SK-N-SH (cell line): ENCODE data around the gene VAMP7. TPM values are rescaled to one million over a fixed set of nuclear protein-coding genes. Genes with fewer than 3 reads are reported as not detected.

ENCODE experiments used
- CTCF ChIA-PET: fragments of 300-600, 350-600 bp; formaldehyde crosslinking; extraction: SDS; loops from one replicate; lab custom pipeline; 2021; lab: Yijun Ruan, JAX
- POLR2A ChIA-PET: fragments of 350-600 bp; sonication (Branson Sonifier 250); formaldehyde crosslinking; extraction: SDS; loops from one replicate; lab custom pipeline; 2020; ENCODE audit warnings: antibody characterized with exemption, inconsistent platforms; lab: Yijun Ruan, JAX
- DNase-seq: peaks from one replicate; pipeline ENCODE4 v3.0.0; 2012
- H2AFZ ChIP-seq: fragments of 200-600 bp; sonication (generic); 2 replicates; pipeline ENCODE4 v1.8.1; 2016; ENCODE audit warnings: antibody characterized with exemption, mild to moderate bottlenecking, low read depth
- H3F3A ChIP-seq: fragments of 200-600 bp; sonication (generic); replicated peaks from 2 replicates; pipeline ENCODE3; 2016; ENCODE audit warnings: antibody characterized with exemption, mild to moderate bottlenecking; ENCODE audit not compliant: insufficient read depth
- H3K27ac ChIP-seq, 2 experiments: fragments of 200-500 bp in 1 of 2; fragments of 200-600 bp in 1 of 2; sonication (Bioruptor generic) in 1 of 2; sonication (generic), shearing (Covaris generic) in 1 of 2; 2 replicates each; pipeline versions ENCODE4 v1.5.1 to v1.6.1; 2014 to 2016; ENCODE audit warnings: low read depth in 2 of 2, inconsistent platforms in 1 of 2, low read length in 1 of 2, mild to moderate bottlenecking in 1 of 2, mixed read lengths in 1 of 2
- H3K27me3 ChIP-seq: fragments of 200-600 bp; sonication (generic), shearing (Covaris generic); 2 replicates; pipeline ENCODE4 v1.6.1; 2016; ENCODE audit warnings: mixed run types; ENCODE audit not compliant: insufficient read depth
- H3K36me3 ChIP-seq, 2 experiments: fragments of 200-500 bp in 1 of 2; fragments of 200-600 bp in 1 of 2; sonication (Bioruptor generic) in 1 of 2; sonication (generic) in 1 of 2; replicated peaks in 1 of 2; 2 replicates each; pipeline versions ENCODE3 to v1.5.1; 2014 to 2016; ENCODE audit warnings: low read length in 1 of 2, mild to moderate bottlenecking in 1 of 2; ENCODE audit not compliant: insufficient read depth in 2 of 2, control insufficient read depth in 1 of 2
- H3K4me1 ChIP-seq, 2 experiments: fragments of 200-500 bp in 1 of 2; fragments of 200-600 bp in 1 of 2; sonication (Bioruptor generic) in 1 of 2; sonication (generic), shearing (Covaris generic) in 1 of 2; 2 replicates each; pipeline versions ENCODE4 v1.5.1 to v1.6.1; 2014 to 2016; ENCODE audit warnings: low read depth in 1 of 2, low read length in 1 of 2, mixed run types in 1 of 2; ENCODE audit not compliant: insufficient read depth in 2 of 2, control insufficient read depth in 1 of 2
- H3K4me2 ChIP-seq: fragments of 200-600 bp; sonication (generic), shearing (Covaris generic); 2 replicates; pipeline ENCODE4 v1.6.1; 2017; ENCODE audit warnings: mixed run types
- H3K4me3 ChIP-seq, 2 experiments: fragments of 200-500 bp in 1 of 2; fragments of 200-600 bp in 1 of 2; sonication (Bioruptor generic) in 1 of 2; sonication (generic), shearing (Covaris generic) in 1 of 2; 2 replicates each; pipeline versions ENCODE4 v1.5.1 to v1.8.1; 2014 to 2016; ENCODE audit warnings: low read depth in 2 of 2, inconsistent platforms in 1 of 2, low read length in 1 of 2, mild to moderate bottlenecking in 1 of 2, mixed read lengths in 1 of 2, moderate library complexity in 1 of 2
- H3K79me2 ChIP-seq: fragments of 200-600 bp; sonication (generic); 2 replicates; pipeline ENCODE4 v1.8.1; 2017; ENCODE audit warnings: mild to moderate bottlenecking; ENCODE audit not compliant: insufficient read depth
- H3K9ac ChIP-seq: fragments of 200-600 bp; sonication (generic); 2 replicates; pipeline ENCODE4 v1.6.1; 2017; ENCODE audit warnings: mixed run types
- H3K9me2 ChIP-seq: fragments of 200-600 bp; sonication (generic); 2 replicates; pipeline ENCODE4 v1.6.1; 2017; ENCODE audit warnings: mixed run types
- H3K9me3 ChIP-seq: fragments of 200-600 bp; sonication (generic); 2 replicates; pipeline ENCODE4 v1.6.1; 2017; ENCODE audit warnings: mixed run types, mild to moderate bottlenecking, moderate library complexity
- H4K20me1 ChIP-seq: fragments of 200-600 bp; sonication (generic); 2 replicates; pipeline ENCODE4 v1.6.1; 2017; ENCODE audit warnings: mild to moderate bottlenecking, mixed run types; ENCODE audit not compliant: insufficient read depth
- CTCF ChIP-seq: fragments of 200-600 bp; sonication (generic); IDR thresholded peaks from 2 replicates; pipeline ENCODE4 v1.6.1; 2017; ENCODE audit warnings: antibody characterized with exemption, mild to moderate bottlenecking, moderate library complexity
- ELF1 ChIP-seq: IDR thresholded peaks from 2 replicates; pipeline ENCODE4 v1.4.0; 2012
- EP300 ChIP-seq, 2 experiments: IDR thresholded peaks; 2 replicates each; pipeline versions ENCODE4 v1.4.0 to v1.6.1; 2012; ENCODE audit warnings: borderline replicate concordance in 1 of 2, low read depth in 1 of 2, low read length in 1 of 2
- FOXJ3 ChIP-seq: sonication (generic); formaldehyde crosslinking; IDR thresholded peaks from 2 replicates; pipeline ENCODE4 v1.5.1; 2020; ENCODE audit warnings: mild to moderate bottlenecking, missing genetic modification reagents
- FOXM1 ChIP-seq: IDR thresholded peaks from 2 replicates; pipeline ENCODE4 v1.4.0; 2012; ENCODE audit warnings: low read depth, mild to moderate bottlenecking
- GABPA ChIP-seq: IDR thresholded peaks from 2 replicates; pipeline ENCODE4 v1.4.0; 2012; ENCODE audit warnings: low read depth, mild to moderate bottlenecking
- MXI1 ChIP-seq: IDR thresholded peaks from 2 replicates; pipeline ENCODE4 v1.6.1; 2012; ENCODE audit warnings: mild to moderate bottlenecking, low read depth, low read length, improper control_type of control experiment
- NFIC ChIP-seq: IDR thresholded peaks from 2 replicates; pipeline ENCODE4 v1.4.0; 2012; ENCODE audit warnings: borderline replicate concordance
- NRF1 ChIP-seq: IDR thresholded peaks from 2 replicates; pipeline ENCODE4 v1.6.1; 2012; ENCODE audit warnings: low read depth, mild to moderate bottlenecking, low read length
- RAD21 ChIP-seq: IDR thresholded peaks from 2 replicates; pipeline ENCODE4 v1.6.1; 2012; ENCODE audit warnings: mild to moderate bottlenecking, low read length
- REST ChIP-seq: IDR thresholded peaks from 2 replicates; pipeline ENCODE4 v1.6.1; 2012; ENCODE audit warnings: mild to moderate bottlenecking, low read depth, low read length, moderate library complexity
- TAF1 ChIP-seq: IDR thresholded peaks from 2 replicates; pipeline ENCODE4 v1.6.1; 2012; ENCODE audit warnings: low read depth, mild to moderate bottlenecking, low read length, moderate library complexity, borderline replicate concordance
- USF2 ChIP-seq: fragments of 150-350 bp; IDR thresholded peaks from 2 replicates; pipeline ENCODE4 v1.6.1; 2017; ENCODE audit warnings: antibody characterized with exemption, low read length, low read depth, borderline replicate concordance
- WGBS: methylation state at CpG from one replicate; pipeline ENCODE4 v1.1.6; 2017; ENCODE audit warnings: low lambda C conversion rate; 5-methylcytosine and 5-hydroxymethylcytosine counted together
- polyA plus RNA-seq, 3 experiments: library from polyadenylated mRNA; depleted of rRNA; stranded (reverse); fragments of >200 nt; gene quantifications; 2 replicates each; pipeline ENCODE4 v1.2.3, GENCODE V29; 2012

VAMP7 gene
- polyA plus RNA-seq, 1 of the 3 experiments (the other 2 are of a cell fraction), result 23.9 TPM

GRCh38 chrX:155857561-155857960, 23.6 kb upstream of the VAMP7 start:
- POLR2A ChIA-PET, result no interaction called here
- no peak overlapping the region for H3K4me3 ChIP-seq
- no peaks in the 10 kb centered on the region for H3F3A ChIP-seq
- no peaks in the 10 kb centered on the region for H3K27me3 ChIP-seq
- TF ChIP-seq RAD21 (peak; percentile 47), EP300 (IDR thresholded peaks at IDR 0.05; ENCODE audit: borderline replicate concordance in 1 of 2, low read depth in 1 of 2, low read length in 1 of 2) (no peak), MXI1 (no peak), CTCF (peak; percentile 49), NRF1 (no peak), REST (no peak), TAF1 (no peak), FOXM1 (no peak), USF2 (no peak), ELF1 (no peak), GABPA (no peak)
- H4K20me1 ChIP-seq, result no peaks in the 10 kb centered on the region
- H3K9me2 ChIP-seq, result no peaks in the 10 kb centered on the region
- H3K27ac ChIP-seq, result no peak overlapping the region
- WGBS, result 0% methylated on average over 1 of the region's 1 CpG
- H3K9me3 ChIP-seq, result no peaks in the 10 kb centered on the region
- H3K79me2 ChIP-seq, result no peaks in the 10 kb centered on the region
- H3K4me2 ChIP-seq, result no peak overlapping the region
- H3K9ac ChIP-seq, result no peak overlapping the region
- DNase-seq, result peak; percentile 9
- H2AFZ ChIP-seq, result no peak overlapping the region
- CTCF ChIA-PET, result no interaction called here
- H3K36me3 ChIP-seq, result no peaks in the 10 kb centered on the region
- H3K4me1 ChIP-seq, result no peaks in the 10 kb centered on the region

GRCh38 chrX:155864655-155865054, 16.5 kb upstream of the VAMP7 start:
- no peaks in the 10 kb centered on the region for H3K4me1 ChIP-seq
- DNase-seq, result peak; percentile 36
- H3K79me2 ChIP-seq, result no peaks in the 10 kb centered on the region
- no peaks in the 10 kb centered on the region; the same call in 1 of the 2 replicates for H3K27me3 ChIP-seq
- ChIA-PET POLR2A (no interaction called here), CTCF (no interaction called here)
- H3K4me3 ChIP-seq, result no peak overlapping the region
- H2AFZ ChIP-seq, result no peak overlapping the region
- peak; percentile 47 for TF ChIP-seq CTCF
- TF ChIP-seq RAD21, result peak; percentile 28; the same call in 1 of the 2 replicates
- TF ChIP-seq FOXJ3 (CRISPR knock-in tag), result no peak
- TF ChIP-seq NFIC, result no peak
- TF ChIP-seq MXI1, result no peak
- no peaks in the 10 kb centered on the region for H3K9me3 ChIP-seq
- H3K9me2 ChIP-seq, result no peaks in the 10 kb centered on the region
- no peak overlapping the region for H3K4me2 ChIP-seq
- WGBS, result 0% methylated on average over 1 of the region's 1 CpG
- no peak overlapping the region for H3K27ac ChIP-seq
- no peaks in the 10 kb centered on the region for H4K20me1 ChIP-seq
- no peaks in the 10 kb centered on the region for H3F3A ChIP-seq
- H3K9ac ChIP-seq, result no peak overlapping the region
- no peaks in the 10 kb centered on the region for H3K36me3 ChIP-seq
